ENCODE results near the gene NUDT22.

GRCh38 chr11:64254326-64254725 lies 28.3 kb downstream of the NUDT22 start:
- TF ChIP-seq CTCF (IDR thresholded peaks at IDR 0.05; ENCODE audit: poor library complexity, severe bottlenecking) (no peak), EP300 (conservative IDR thresholded peaks at IDR 0.05; ENCODE audit: poor library complexity, severe bottlenecking) (no peak), TAF1 (IDR thresholded peaks at IDR 0.05; ENCODE audit: low read depth) (no peak)

All from neural cell (in vitro differentiated cells).